ENCODE data around the gene RRM1. TPM values are rescaled to one million over a fixed set of nuclear protein-coding genes. Genes with fewer than 3 reads are reported as not detected.

The RRM1 gene
- total RNA-seq, 3 donors from 2014 or later, result 29.5 to 63.4 (median 36.3) TPM

- TF ChIP-seq, protein P1, sequence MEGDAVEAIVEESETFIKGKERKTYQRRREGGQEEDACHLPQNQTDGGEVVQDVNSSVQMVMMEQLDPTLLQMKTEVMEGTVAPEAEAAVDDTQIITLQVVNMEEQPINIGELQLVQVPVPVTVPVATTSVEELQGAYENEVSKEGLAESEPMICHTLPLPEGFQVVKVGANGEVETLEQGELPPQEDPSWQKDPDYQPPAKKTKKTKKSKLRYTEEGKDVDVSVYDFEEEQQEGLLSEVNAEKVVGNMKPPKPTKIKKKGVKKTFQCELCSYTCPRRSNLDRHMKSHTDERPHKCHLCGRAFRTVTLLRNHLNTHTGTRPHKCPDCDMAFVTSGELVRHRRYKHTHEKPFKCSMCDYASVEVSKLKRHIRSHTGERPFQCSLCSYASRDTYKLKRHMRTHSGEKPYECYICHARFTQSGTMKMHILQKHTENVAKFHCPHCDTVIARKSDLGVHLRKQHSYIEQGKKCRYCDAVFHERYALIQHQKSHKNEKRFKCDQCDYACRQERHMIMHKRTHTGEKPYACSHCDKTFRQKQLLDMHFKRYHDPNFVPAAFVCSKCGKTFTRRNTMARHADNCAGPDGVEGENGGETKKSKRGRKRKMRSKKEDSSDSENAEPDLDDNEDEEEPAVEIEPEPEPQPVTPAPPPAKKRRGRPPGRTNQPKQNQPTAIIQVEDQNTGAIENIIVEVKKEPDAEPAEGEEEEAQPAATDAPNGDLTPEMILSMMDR (IDR thresholded peaks at IDR 0.05), result no peak
- ATAC-seq (no peak), DNase-seq (no peak)
These were observed 84.4 kb downstream of the RRM1 start for GRCh38 chr11:4178813-4179662.

DNA sequence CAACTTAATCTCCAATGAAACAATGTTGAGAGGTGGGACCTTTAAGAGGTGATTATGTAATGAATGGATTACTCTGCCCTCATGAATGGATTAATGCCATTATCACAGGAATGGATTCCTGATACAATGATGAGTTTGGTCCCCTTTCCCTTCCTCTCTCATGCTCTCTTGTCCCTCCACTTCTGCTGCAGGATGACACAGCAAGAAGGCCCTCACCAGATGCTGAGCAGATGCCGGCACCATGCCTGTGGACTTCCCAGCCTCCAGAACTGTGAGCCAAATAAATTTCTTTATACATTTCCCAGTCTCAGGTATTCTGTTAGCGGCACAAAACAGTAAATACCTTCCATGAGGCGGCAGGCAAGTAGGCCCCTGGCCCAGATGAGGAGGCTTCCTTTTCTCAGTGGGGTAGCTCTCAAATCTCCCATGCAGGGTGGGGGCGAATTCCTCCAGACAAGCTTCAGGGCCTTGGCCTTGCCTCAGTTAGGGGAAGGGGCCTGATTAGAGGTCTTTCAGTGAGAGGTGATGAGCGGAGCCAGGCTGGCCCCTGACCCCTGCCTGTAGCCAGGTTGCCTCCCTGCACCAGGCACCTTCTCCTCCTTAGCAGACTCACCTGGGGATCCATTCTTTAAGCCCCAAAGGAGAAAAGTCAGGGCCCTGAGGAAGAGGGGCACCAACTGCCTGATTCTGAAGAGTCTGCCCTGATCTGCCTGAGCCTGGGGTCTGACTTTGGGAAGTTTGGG lies 86.0 kb downstream of the RRM1 start:
- no peak for ATAC-seq
- TF ChIP-seq, protein P1 (IDR thresholded peaks at IDR 0.05), result no peak
- no peaks in the 10 kb centered on the region for H3K4me1 ChIP-seq (ENCODE audit: low read depth)
- H3K36me3 ChIP-seq (ENCODE audit: low read depth), result no peaks in the 10 kb centered on the region
- H3K4me3 ChIP-seq, result no peak overlapping the region
- intact Hi-C loops (cut with DNase I, micrococcal nuclease), result loop anchor here in 1 of 2 donors (5.0 kb wide), 1 partner anchor 312 kb away; no protein-coding TSS in a partner anchor
- no peaks in the 10 kb centered on the region for H3K9me3 ChIP-seq
- no peak for DNase-seq

More at GRCh38 chr11:4178813-4179662, 84.4 kb downstream of the RRM1 start:
- Histone ChIP-seq H3K36me3 (ENCODE audit: low read depth) (no peaks in the 10 kb centered on the region), H3K4me3 (no peak overlapping the region), H3K4me1 (ENCODE audit: low read depth) (no peaks in the 10 kb centered on the region), H3K9me3 (no peaks in the 10 kb centered on the region)
- intact Hi-C loops (cut with DNase I, micrococcal nuclease), result no loop called here

- Histone ChIP-seq H3K9me3 (no peaks in the 10 kb centered on the region), H3K4me3 (no peak overlapping the region), H3K4me1 (ENCODE audit: low read depth) (no peaks in the 10 kb centered on the region), H3K36me3 (ENCODE audit: low read depth) (no peaks in the 10 kb centered on the region)
- peak in 2 of 3 donors; percentile 75 to 78 for DNase-seq
- peak; percentile 88 for ATAC-seq
- intact Hi-C loops (cut with DNase I, micrococcal nuclease), result loop anchor here in 1 of 2 donors (5.0 kb wide), 1 partner anchor 310 kb away; no protein-coding TSS in a partner anchor
- TF ChIP-seq, protein P1 (IDR thresholded peaks at IDR 0.05), result peak; percentile 63
These were observed 87.5 kb downstream of the RRM1 start for GRCh38 chr11:4181782-4182721.

DNA sequence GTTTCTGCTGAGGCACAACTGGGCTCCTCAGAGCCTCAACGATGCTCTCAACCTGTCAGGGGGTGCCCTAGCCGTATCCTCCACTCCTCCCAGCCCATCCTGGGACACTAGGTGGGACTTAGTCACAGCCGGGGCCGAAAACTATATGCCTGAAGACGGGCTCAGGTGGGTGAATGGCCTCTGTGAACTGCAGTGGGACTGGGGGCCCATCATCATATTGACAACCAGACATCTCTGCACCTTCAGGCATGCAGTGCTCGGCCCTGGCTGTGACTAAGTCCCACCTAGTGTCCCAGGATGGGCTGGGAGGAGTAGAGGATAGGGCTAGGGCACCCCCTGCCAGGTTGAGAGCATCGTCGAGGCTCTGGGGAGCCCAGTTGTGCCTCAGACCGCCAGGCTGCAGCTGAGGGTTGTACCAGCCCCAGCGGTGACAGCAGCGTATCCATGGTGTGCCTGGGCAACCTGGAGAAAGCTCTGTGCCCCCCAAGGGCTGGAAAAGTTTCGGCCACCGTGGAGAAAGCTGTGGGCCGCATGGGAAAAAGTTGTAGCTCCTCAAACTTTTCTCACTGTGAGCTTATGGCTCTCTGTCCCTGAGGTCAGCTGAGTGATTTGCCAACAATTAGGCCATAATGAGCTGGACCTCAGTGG lies 88.9 kb downstream of the RRM1 start:
- intact Hi-C loops (cut with DNase I, micrococcal nuclease), result loop anchor here in 1 of 2 donors (5.0 kb wide), 1 partner anchor 309 kb away; no protein-coding TSS in a partner anchor
- TF ChIP-seq, protein P1 (IDR thresholded peaks at IDR 0.05), result no peak

More for the DNA sequence above, 88.9 kb downstream of the RRM1 start:
- H3K36me3 ChIP-seq (ENCODE audit: low read depth), result no peaks in the 10 kb centered on the region
- DNase-seq (no peak), ATAC-seq (no peak)
- no peak overlapping the region for H3K4me3 ChIP-seq
- no peaks in the 10 kb centered on the region for H3K4me1 ChIP-seq (ENCODE audit: low read depth)
- H3K9me3 ChIP-seq, result no peaks in the 10 kb centered on the region

Data from mucosa of descending colon (tissue), 3 donors.